GM18951 (cell line): ENCODE results near the gene PCNT.
"Not testable (repeated sequence)": the region's sequence is repeated elsewhere in the genome, so short reads cannot be mapped to it uniquely, and the experiment has no call there.

Experiments used
- POLR2A ChIP-seq: IDR thresholded peaks from 4 replicates; pipeline ENCODE4 v1.6.1; 2011; ENCODE audit warnings: mild to moderate bottlenecking; ENCODE audit not compliant: insufficient read length, insufficient read depth; ENCODE audit errors: extremely low read depth
- in situ Hi-C: fragments of 300-500 bp; cut with MboI; formaldehyde crosslinking; loops from one replicate; pipeline ENCODE4 v1.12.0; 2022; ENCODE audit warnings: low sequenced_read_pairs, mixed read lengths, inconsistent platforms; ENCODE audit not compliant: unreplicated experiment

PCNT gene

GRCh38 chr21:46435786-46436227 is 111.9 kb downstream of the PCNT start:
- in situ Hi-C loops: no loop called here
- TF ChIP-seq POLR2A: no peak

DNA sequence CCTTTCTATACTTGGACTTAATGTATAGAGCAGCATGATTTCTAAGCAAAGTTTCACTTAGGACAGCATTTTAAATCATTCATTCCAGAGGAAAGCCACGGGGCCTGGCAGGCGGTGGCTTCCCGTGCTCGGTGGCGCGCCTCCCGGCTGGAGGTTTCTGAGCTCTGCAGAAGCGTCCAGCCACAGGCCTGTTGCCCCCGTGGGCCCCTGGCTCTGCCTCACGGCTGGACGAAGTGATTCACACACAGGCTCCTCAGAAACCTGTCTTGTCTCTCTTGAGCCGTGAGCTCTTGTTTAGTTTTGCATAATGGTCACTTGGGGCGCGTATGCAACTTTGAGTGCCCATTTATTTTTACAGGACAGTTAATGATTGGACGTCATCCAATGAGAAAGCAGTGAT is 112.7 kb downstream of the PCNT start:
- in situ Hi-C loops: no loop called here
- TF ChIP-seq POLR2A: no peak

DNA sequence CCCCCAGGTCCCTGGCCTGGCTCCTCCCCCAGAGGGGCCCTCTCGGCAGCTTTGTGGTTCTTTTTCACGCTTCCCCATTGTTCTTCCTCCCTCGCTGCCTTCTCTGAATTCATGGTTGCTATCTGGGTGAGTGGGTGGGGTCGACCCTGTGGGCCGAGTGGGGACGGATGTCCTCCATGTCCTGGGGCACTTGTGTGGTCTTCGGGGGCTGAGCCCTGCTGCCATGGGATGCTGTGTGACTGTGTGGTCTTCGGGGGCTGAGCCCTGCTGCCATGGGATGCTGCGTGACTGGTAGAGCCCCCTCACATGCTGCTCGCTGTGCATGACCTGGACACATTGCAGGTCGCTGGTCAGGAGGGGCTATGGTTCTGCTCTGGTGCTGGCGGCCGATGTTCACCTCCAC is 113.1 kb downstream of the PCNT start:
- TF ChIP-seq POLR2A: no peak
- in situ Hi-C loops: no loop called here

DNA sequence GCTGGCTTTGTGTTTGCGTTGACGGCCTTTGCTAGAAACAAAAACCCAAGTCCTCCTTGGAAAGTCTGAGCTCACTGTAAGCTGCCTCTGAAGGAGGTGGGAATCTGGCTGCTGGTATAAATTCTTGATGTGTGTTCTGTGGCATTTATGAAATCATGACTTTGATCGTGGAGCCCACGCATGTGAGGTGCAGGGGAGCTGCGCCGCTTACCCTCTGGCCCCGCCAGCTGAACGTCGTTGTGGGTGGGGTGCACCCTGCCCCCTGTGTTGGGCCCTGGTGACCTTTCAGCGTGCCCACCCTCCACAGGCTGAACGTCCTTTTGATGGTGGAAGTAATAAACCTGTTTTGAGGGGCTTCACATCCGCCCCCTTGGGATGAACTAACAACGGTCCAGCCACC is 113.6 kb downstream of the PCNT start:
- in situ Hi-C loops: no loop called here
- no peak for TF ChIP-seq POLR2A

DNA sequence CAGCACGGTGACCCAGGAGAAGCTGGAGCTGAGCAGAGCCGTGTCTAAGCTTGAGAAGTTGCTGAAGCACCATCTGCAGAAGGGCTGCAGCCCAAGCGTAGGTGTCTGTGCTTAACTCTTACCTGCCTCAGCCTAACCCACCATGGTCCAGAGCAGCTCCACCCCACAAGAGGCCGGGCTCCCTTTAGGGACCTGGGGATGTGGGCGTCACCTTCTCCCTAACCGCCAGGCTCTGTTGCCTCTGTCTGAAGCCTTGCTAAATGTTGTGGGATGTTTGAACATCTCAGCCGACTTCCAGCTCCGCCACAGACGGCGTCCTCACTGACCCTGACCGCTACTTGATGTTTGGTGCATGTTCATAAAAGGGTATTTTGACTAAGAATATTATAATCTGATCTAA is 114.3 kb downstream of the PCNT start:
- no peak for TF ChIP-seq POLR2A
- in situ Hi-C loops: no loop called here

- in situ Hi-C loops: no loop called here
- TF ChIP-seq POLR2A: no peak
These were observed 116.0 kb downstream of the PCNT start for GRCh38 chr21:46439906-46440305.

- TF ChIP-seq POLR2A: no peak
These were observed 117.4 kb downstream of the PCNT start for GRCh38 chr21:46441331-46441730.

GRCh38 chr21:46441961-46442498 is 118.1 kb downstream of the PCNT start:
- in situ Hi-C loops: no loop called here
- TF ChIP-seq POLR2A: no peak

More at GRCh38 chr21:46441331-46441730, 117.4 kb downstream of the PCNT start:
- in situ Hi-C loops: no loop called here

GRCh38 chr21:46442938-46443337 is 119.0 kb downstream of the PCNT start:
- in situ Hi-C loops: no loop called here

GRCh38 chr21:46443910-46444309 is 120.0 kb downstream of the PCNT start:
- in situ Hi-C loops: no loop called here

More at GRCh38 chr21:46442938-46443337, 119.0 kb downstream of the PCNT start:
- TF ChIP-seq POLR2A: no peak

DNA sequence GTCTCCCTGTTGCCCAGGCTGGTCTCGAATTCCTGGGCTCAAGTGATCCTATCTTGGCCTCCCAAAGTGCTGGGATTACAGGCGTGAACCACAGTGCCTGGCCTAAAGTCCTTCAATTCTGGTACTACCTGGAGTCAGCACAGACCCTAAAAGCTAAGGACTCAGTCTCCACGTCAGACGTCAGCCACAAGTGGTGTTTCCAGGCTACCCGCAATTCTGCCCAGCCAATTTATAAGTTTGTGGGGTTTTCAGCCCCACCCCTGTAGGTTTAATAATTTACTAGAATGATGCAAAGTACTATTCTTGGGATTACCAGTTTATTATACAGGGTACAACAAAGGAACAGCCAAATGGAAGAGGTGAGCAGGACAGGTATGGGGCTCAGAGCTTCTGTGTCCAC is 124.2 kb downstream of the PCNT start:
- TF ChIP-seq POLR2A: no peak
- in situ Hi-C loops: no loop called here

More at GRCh38 chr21:46443910-46444309, 120.0 kb downstream of the PCNT start:
- TF ChIP-seq POLR2A: no peak

DNA sequence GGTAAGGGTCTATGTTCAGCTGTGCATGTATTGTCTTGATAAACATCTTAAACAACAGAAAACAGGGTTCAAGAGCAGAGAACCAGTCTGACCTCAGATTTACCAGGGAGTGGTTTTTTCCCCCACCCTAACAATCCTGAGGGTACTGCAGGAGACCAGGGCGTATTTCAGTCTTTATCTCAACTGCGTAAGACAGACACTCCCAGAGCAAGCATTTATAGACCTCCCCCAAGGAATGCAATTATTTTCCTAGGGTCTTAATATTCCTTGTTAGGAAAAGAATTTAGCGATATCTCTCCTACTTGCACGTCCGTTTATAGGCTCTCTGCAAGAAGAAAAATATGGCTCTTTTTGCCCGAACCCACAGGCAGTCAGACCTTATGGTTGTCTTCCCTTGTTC is 124.9 kb downstream of the PCNT start:
- in situ Hi-C loops: not testable (repeated sequence)

DNA sequence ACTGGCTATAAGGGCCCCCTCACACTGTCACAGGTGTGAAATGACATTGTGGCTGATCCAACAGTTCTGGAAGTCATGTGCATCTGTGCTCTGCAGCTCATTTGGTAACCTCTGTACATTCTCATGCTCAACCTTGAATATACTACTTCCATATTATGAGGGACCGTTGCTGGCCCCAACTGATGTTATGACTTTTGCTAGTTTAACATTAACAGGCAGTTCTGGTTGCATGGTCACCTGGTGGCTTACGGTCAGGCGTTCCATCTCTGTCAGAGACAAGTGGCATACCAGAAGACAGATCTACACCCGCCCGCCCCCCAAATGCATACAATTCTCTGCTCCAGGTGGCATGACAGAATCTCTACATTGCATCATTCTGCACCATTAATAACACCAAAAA is 128.8 kb downstream of the PCNT start:
- in situ Hi-C loops: no loop called here
- TF ChIP-seq POLR2A: no peak

DNA sequence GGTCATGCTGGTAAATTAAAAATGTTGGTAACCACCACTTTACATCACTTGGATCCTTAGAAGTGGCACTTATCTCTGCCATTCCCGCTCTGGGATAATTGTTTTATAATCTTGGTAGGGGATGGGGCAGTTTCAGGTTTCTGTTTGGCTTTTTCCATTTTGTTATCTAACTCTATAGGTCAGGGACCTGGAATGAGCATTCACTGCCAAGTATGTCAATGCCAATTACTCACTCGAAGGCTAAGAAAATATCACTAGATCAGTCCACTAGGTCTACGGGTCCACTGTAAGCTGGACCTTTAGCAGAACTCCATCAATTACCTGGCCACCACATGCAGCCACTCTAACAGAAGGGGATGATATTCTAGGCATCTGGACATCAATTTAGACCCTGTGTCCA is 130.2 kb downstream of the PCNT start:
- in situ Hi-C loops: no loop called here
- TF ChIP-seq POLR2A: no peak
